ENCODE data around the gene ZFP64.

ZFP64 gene

GRCh38 chr20:52191916-52192718 is 538 bp upstream of the ZFP64 start:
- peak; percentile 58 to 68 for DNase-seq

GRCh38 chr20:52190437-52191131 is 995 bp downstream of the ZFP64 start:
- DNase-seq: peak; percentile 18 to 27
- TF ChIP-seq GATA1 (IDR thresholded peaks at IDR 0.05; ENCODE audit: low read depth, low read length): no peak
- no peak for TF ChIP-seq POLR2A (IDR thresholded peaks at IDR 0.05; ENCODE audit: low read length)

More at GRCh38 chr20:52191916-52192718, 538 bp upstream of the ZFP64 start:
- TF ChIP-seq POLR2A (IDR thresholded peaks at IDR 0.05; ENCODE audit: low read length) (peak; percentile 16), GATA1 (IDR thresholded peaks at IDR 0.05; ENCODE audit: low read depth, low read length) (no peak)

GRCh38 chr20:52181766-52182165 is 9.8 kb downstream of the ZFP64 start:
- no peak for DNase-seq
- TF ChIP-seq POLR2A (IDR thresholded peaks at IDR 0.05; ENCODE audit: low read length): no peak
- no peak for TF ChIP-seq GATA1 (IDR thresholded peaks at IDR 0.05; ENCODE audit: low read depth, low read length)

- DNase-seq: no peak
- no peak for TF ChIP-seq POLR2A (IDR thresholded peaks at IDR 0.05; ENCODE audit: low read length)
These were observed 11.3 kb downstream of the ZFP64 start for GRCh38 chr20:52180180-52180840.

GRCh38 chr20:52179331-52180179 is 12.0 kb downstream of the ZFP64 start:
- TF ChIP-seq GATA1 (IDR thresholded peaks at IDR 0.05; ENCODE audit: low read depth, low read length): no peak
- TF ChIP-seq POLR2A (IDR thresholded peaks at IDR 0.05; ENCODE audit: low read length): no peak
- DNase-seq: no peak

- TF ChIP-seq GATA1 (IDR thresholded peaks at IDR 0.05; ENCODE audit: low read depth, low read length): no peak
- TF ChIP-seq POLR2A (IDR thresholded peaks at IDR 0.05; ENCODE audit: low read length): no peak
- DNase-seq: no peak
These were observed 12.9 kb downstream of the ZFP64 start for GRCh38 chr20:52178691-52179090.

GRCh38 chr20:52175840-52176239 is 15.7 kb downstream of the ZFP64 start:
- TF ChIP-seq GATA1 (IDR thresholded peaks at IDR 0.05; ENCODE audit: low read depth, low read length) (no peak), POLR2A (IDR thresholded peaks at IDR 0.05; ENCODE audit: low read length) (no peak)
- DNase-seq: no peak

GRCh38 chr20:52172392-52173047 is 19.1 kb downstream of the ZFP64 start:
- TF ChIP-seq GATA1 (IDR thresholded peaks at IDR 0.05; ENCODE audit: low read depth, low read length): no peak
- TF ChIP-seq POLR2A (IDR thresholded peaks at IDR 0.05; ENCODE audit: low read length): no peak
- DNase-seq: no peak

GRCh38 chr20:52171025-52171424 is 20.6 kb downstream of the ZFP64 start:
- no peak for TF ChIP-seq POLR2A (IDR thresholded peaks at IDR 0.05; ENCODE audit: low read length)
- DNase-seq: no peak

- TF ChIP-seq GATA1 (IDR thresholded peaks at IDR 0.05; ENCODE audit: low read depth, low read length): no peak
- TF ChIP-seq POLR2A (IDR thresholded peaks at IDR 0.05; ENCODE audit: low read length): no peak
- no peak for DNase-seq
These were observed 23.5 kb downstream of the ZFP64 start for GRCh38 chr20:52168116-52168515.

- TF ChIP-seq POLR2A (IDR thresholded peaks at IDR 0.05; ENCODE audit: low read length) (no peak), GATA1 (IDR thresholded peaks at IDR 0.05; ENCODE audit: low read depth, low read length) (no peak)
- no peak for DNase-seq
These were observed 24.2 kb downstream of the ZFP64 start for GRCh38 chr20:52167232-52167840.

- no peak for DNase-seq
- TF ChIP-seq POLR2A (IDR thresholded peaks at IDR 0.05; ENCODE audit: low read length): no peak
- TF ChIP-seq GATA1 (IDR thresholded peaks at IDR 0.05; ENCODE audit: low read depth, low read length): no peak
These were observed 25.4 kb downstream of the ZFP64 start for GRCh38 chr20:52166150-52166549.

Measured in erythroblast (primary cell).